Epithelial cell of esophagus (primary cell): ENCODE data around the gene PSTPIP1.
"Not testable (repeated sequence)": the region's sequence is repeated elsewhere in the genome, so short reads cannot be mapped to it uniquely, and the experiment has no call there.

Experiments used
- DNase-seq: peaks from one replicate; pipeline ENCODE4 v3.0.0; 2010; ENCODE audit warnings: low read depth
- H3K4me3 ChIP-seq: 2 replicates; pipeline ENCODE4 v1.5.1; 2011; ENCODE audit warnings: mild to moderate bottlenecking, low read length, control low read depth
- TF ChIP-seq, protein P1 (sequence below): IDR thresholded peaks from 2 replicates; pipeline ENCODE4 v1.5.1; 2011; ENCODE audit warnings: low read depth, mild to moderate bottlenecking, low read length, control low read depth, inconsistent platforms; ENCODE audit not compliant: insufficient read depth; ENCODE audit errors: missing control alignments

Gene PSTPIP1

GRCh38 chr15:76961268-76962011, 33.5 kb upstream of the PSTPIP1 start:
- H3K4me3 ChIP-seq: no peak overlapping the region
- DNase-seq: no peak
- TF ChIP-seq, protein P1, sequence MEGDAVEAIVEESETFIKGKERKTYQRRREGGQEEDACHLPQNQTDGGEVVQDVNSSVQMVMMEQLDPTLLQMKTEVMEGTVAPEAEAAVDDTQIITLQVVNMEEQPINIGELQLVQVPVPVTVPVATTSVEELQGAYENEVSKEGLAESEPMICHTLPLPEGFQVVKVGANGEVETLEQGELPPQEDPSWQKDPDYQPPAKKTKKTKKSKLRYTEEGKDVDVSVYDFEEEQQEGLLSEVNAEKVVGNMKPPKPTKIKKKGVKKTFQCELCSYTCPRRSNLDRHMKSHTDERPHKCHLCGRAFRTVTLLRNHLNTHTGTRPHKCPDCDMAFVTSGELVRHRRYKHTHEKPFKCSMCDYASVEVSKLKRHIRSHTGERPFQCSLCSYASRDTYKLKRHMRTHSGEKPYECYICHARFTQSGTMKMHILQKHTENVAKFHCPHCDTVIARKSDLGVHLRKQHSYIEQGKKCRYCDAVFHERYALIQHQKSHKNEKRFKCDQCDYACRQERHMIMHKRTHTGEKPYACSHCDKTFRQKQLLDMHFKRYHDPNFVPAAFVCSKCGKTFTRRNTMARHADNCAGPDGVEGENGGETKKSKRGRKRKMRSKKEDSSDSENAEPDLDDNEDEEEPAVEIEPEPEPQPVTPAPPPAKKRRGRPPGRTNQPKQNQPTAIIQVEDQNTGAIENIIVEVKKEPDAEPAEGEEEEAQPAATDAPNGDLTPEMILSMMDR: no peak

GRCh38 chr15:76962337-76963013, 32.5 kb upstream of the PSTPIP1 start:
- no peak for DNase-seq
- TF ChIP-seq, protein P1: no peak

GRCh38 chr15:76963596-76963995, 31.3 kb upstream of the PSTPIP1 start:
- peak; percentile 36 for DNase-seq
- TF ChIP-seq, protein P1: peak; percentile 12

More at GRCh38 chr15:76962337-76963013, 32.5 kb upstream of the PSTPIP1 start:
- no peak overlapping the region for H3K4me3 ChIP-seq

DNA sequence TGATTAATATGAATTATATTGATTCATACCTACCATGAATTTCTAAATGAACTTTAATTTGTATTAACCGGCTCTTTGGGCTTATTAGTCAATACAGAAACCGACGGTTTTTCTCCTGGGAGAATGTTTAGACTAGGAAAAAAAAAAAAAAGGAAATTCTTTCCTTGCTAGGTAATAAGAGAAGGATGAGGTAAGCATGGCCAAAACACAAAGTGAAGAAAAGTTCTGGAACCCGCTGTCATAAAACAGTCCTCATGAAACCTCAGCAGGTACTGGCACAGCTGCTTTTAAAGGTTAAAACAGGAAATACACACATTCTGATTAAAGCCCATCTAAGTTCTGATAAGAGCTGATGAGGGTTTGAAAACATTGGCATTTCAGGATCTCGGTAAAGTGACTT, 30.8 kb upstream of the PSTPIP1 start:
- H3K4me3 ChIP-seq: no peak overlapping the region
- TF ChIP-seq, protein P1: no peak
- peak; percentile 30 for DNase-seq

More at GRCh38 chr15:76963596-76963995, 31.3 kb upstream of the PSTPIP1 start:
- no peak overlapping the region for H3K4me3 ChIP-seq

- DNase-seq: peak; percentile 46
- not testable (repeated sequence) for H3K4me3 ChIP-seq
These were observed 28.9 kb upstream of the PSTPIP1 start for GRCh38 chr15:76966051-76966450.

DNA sequence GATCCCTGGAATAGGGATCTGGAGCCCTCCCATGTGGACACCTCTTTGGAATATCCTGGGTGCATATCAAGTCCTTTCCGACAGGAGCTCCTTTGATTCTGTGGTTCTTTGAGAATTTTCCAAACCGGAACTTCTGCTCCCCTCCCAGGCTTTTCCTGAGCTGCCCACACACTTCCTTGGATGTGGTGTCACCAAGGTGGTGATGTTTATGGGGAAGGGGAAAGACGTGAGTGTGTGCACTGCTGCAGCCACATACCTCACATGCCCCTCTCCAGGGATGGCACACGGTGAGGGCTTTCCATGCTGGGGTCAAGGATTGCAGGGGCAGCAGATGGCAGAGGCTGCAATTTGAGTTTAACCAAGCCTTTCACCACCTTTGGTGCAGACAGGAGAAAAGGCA, 27.9 kb upstream of the PSTPIP1 start:
- no peak overlapping the region for H3K4me3 ChIP-seq
- no peak for DNase-seq
- TF ChIP-seq, protein P1: no peak

- peak; percentile 69 for DNase-seq
These were observed 26.6 kb upstream of the PSTPIP1 start for GRCh38 chr15:76968306-76968705.

More at GRCh38 chr15:76968306-76968705, 26.6 kb upstream of the PSTPIP1 start:
- TF ChIP-seq, protein P1: no peak
- no peak overlapping the region for H3K4me3 ChIP-seq
